OCI-LY7 (cell line): ENCODE measurements around the gene DNAH9. TPM values are rescaled to one million over a fixed set of nuclear protein-coding genes. Genes with fewer than 3 reads are reported as not detected.
A peak's percentile ranks its signal among the peaks of the same experiment; 100 is the strongest.
"Not testable (repeated sequence)": the region's sequence is repeated elsewhere in the genome, so short reads cannot be mapped to it uniquely, and the experiment has no call there.

Source experiments
- BruUV-seq: library from RNA; stranded (reverse); fragments of 400-500 nt; replicated peaks from 2 replicates; lab custom pipeline; 2021; lab: Mats Ljungman, UMichigan
- CTCF ChIA-PET: fragments of 300-600 bp; sonication (Branson Sonifier 250); formaldehyde crosslinking; loops from one replicate; lab custom pipeline; 2022; ENCODE audit warnings: antibody characterized with exemption; ENCODE audit not compliant: unreplicated experiment; lab: Charles Lee
- POLR2A ChIA-PET: fragments of 300-600 bp; sonication (Branson Sonifier 250); formaldehyde crosslinking; loops from one replicate; lab custom pipeline; 2022; ENCODE audit warnings: antibody characterized with exemption; lab: Charles Lee
- DNase-seq: peaks from one replicate; pipeline ENCODE4 v3.0.0-alpha.2; 2015; ENCODE audit warnings: low spot score
- H2AFZ ChIP-seq: fragments of 200-600 bp; sonication (generic), shearing (Covaris generic); 2 replicates; pipeline ENCODE4 v1.6.1; 2014; ENCODE audit warnings: mild to moderate bottlenecking, antibody characterized with exemption, low read length, moderate library complexity
- H3K27ac ChIP-seq: fragments of 200-600 bp; sonication (generic); 2 replicates; pipeline ENCODE4 v1.5.1; 2014; ENCODE audit warnings: mixed run types, low read depth, mild to moderate bottlenecking, moderate library complexity, low read length, inconsistent platforms; ENCODE audit not compliant: poor library complexity, severe bottlenecking
- H3K36me3 ChIP-seq: fragments of 200-600 bp; sonication (generic); 2 replicates; pipeline ENCODE4 v1.6.1; 2014; ENCODE audit warnings: mild to moderate bottlenecking, antibody characterized with exemption, low read length, moderate library complexity, mixed read lengths; ENCODE audit not compliant: insufficient read depth
- H3K4me1 ChIP-seq: fragments of 200-600 bp; sonication (generic); 2 replicates; pipeline ENCODE4 v1.5.1; 2014; ENCODE audit warnings: mild to moderate bottlenecking, low read length; ENCODE audit not compliant: insufficient read depth, poor library complexity, severe bottlenecking
- H3K4me2 ChIP-seq: fragments of 200-600 bp; sonication (generic); 2 replicates; pipeline ENCODE4 v1.6.1; 2014; ENCODE audit warnings: mild to moderate bottlenecking, low read length
- H3K4me3 ChIP-seq: fragments of 200-600 bp; sonication (generic); 2 replicates; pipeline ENCODE4 v1.5.1; 2014; ENCODE audit warnings: mild to moderate bottlenecking, low read depth, low read length; ENCODE audit not compliant: poor library complexity, severe bottlenecking
- H3K79me2 ChIP-seq: fragments of 200-600 bp; sonication (generic); 2 replicates; pipeline ENCODE4 v1.6.1; 2016; ENCODE audit warnings: low read depth, mild to moderate bottlenecking, low read length, moderate library complexity, mixed read lengths; ENCODE audit not compliant: insufficient read depth
- H3K9me2 ChIP-seq: fragments of 200-600 bp; sonication (generic); 2 replicates; pipeline ENCODE4 v1.6.1; 2016; ENCODE audit warnings: mild to moderate bottlenecking, low read length, mixed read lengths; ENCODE audit not compliant: insufficient read depth
- H3K9me3 ChIP-seq: fragments of 200-600 bp; sonication (generic); 2 replicates; pipeline ENCODE4 v1.6.1; 2014; ENCODE audit warnings: mild to moderate bottlenecking, mixed run types, low read length, mixed read lengths
- H4K20me1 ChIP-seq: fragments of 200-600 bp; sonication (generic); 2 replicates; pipeline ENCODE4 v1.6.1; 2014; ENCODE audit warnings: mild to moderate bottlenecking, antibody characterized with exemption, low read length, moderate library complexity, mixed read lengths; ENCODE audit not compliant: insufficient read depth
- CTCF ChIP-seq: fragments of 200-600 bp; sonication (generic); conservative IDR thresholded peaks from 2 replicates; pipeline ENCODE4 v1.5.1; 2014; ENCODE audit warnings: mild to moderate bottlenecking, antibody characterized with exemption, low read length, moderate library complexity, mixed read lengths
- EZH2phosphoT487 ChIP-seq: fragments of 200-600 bp; sonication (generic); IDR thresholded peaks from 2 replicates; pipeline ENCODE4 v1.6.1; 2018; ENCODE audit warnings: low read depth, borderline replicate concordance, mild to moderate bottlenecking, mixed run types, antibody characterized with exemption, low read length, moderate library complexity, mixed read lengths
- intact Hi-C: fragments of 100-400 bp; cut with micrococcal nuclease; formaldehyde crosslinking; loops from one replicate; pipeline ENCODE4 v1.10.0; 2022; ENCODE audit not compliant: unreplicated experiment
- total RNA-seq, 2 experiments: library from RNA; depleted of rRNA in 1 of 2; stranded (reverse); fragments of >200 nt in 1 of 2; shearing (Covaris generic) in 1 of 2; gene quantifications; 2 replicates each; pipeline ENCODE4 v1.2.3, GENCODE V29; 2014 to 2022

The DNAH9 gene
- total RNA-seq, 2 experiments from 2014 or later: not detected

- H3K9me2 ChIP-seq: no peaks in the 10 kb centered on the region
- no peaks in the 10 kb centered on the region for H3K4me1 ChIP-seq
- no peak overlapping the region for H2AFZ ChIP-seq
- BruUV-seq: no TSS peak
- TF ChIP-seq EZH2phosphoT487 (no peak), CTCF (peak; percentile 96)
- H3K4me2 ChIP-seq: no peak overlapping the region
- peak; percentile 41 for DNase-seq
- POLR2A ChIA-PET: no interaction called here
- H4K20me1 ChIP-seq: no peaks in the 10 kb centered on the region
- no peak overlapping the region for H3K27ac ChIP-seq
- H3K9me3 ChIP-seq: no peaks in the 10 kb centered on the region
- no peaks in the 10 kb centered on the region for H3K79me2 ChIP-seq
- CTCF ChIA-PET: no interaction called here
- H3K4me3 ChIP-seq: no peak overlapping the region
- no peaks in the 10 kb centered on the region for H3K36me3 ChIP-seq
- intact Hi-C loops: loop anchor here (5.0 kb wide), 1 partner anchor 1059 kb away; no protein-coding TSS in a partner anchor
Measured at GRCh38 chr17:11935734-11936406, 337.6 kb downstream of the DNAH9 start.

GRCh38 chr17:11940904-11941303 lies 342.6 kb downstream of the DNAH9 start:
- Histone ChIP-seq H3K9me2 (no peaks in the 10 kb centered on the region), H3K36me3 (no peaks in the 10 kb centered on the region), H3K4me3 (no peak overlapping the region), H3K9me3 (no peaks in the 10 kb centered on the region), H3K27ac (no peak overlapping the region), H4K20me1 (no peaks in the 10 kb centered on the region), H3K4me2 (no peak overlapping the region), H3K79me2 (no peaks in the 10 kb centered on the region), H2AFZ (no peak overlapping the region), H3K4me1 (no peaks in the 10 kb centered on the region)
- ChIA-PET CTCF (no interaction called here), POLR2A (interaction anchor here (1.1 kb wide), 1 partner anchor 26 kb away, joined by 3 read pairs; no protein-coding TSS in a partner anchor)
- no TSS peak for BruUV-seq
- no peak for TF ChIP-seq EZH2phosphoT487
- no peak for TF ChIP-seq CTCF
- no peak for DNase-seq
- intact Hi-C loops: no loop called here

- DNase-seq, H3K36me3 ChIP-seq, H3K27ac ChIP-seq, CTCF ChIA-PET, H3K4me3 ChIP-seq, H3K79me2 ChIP-seq, H4K20me1 ChIP-seq, H3K4me1 ChIP-seq, BruUV-seq, H3K9me3 ChIP-seq, H2AFZ ChIP-seq, POLR2A ChIA-PET, intact Hi-C loops, H3K4me2 ChIP-seq, H3K9me2 ChIP-seq: not testable (repeated sequence)
Measured at GRCh38 chr17:11943086-11943485, 344.8 kb downstream of the DNAH9 start.
